ENCODE results near the gene MRPL17. TPM values are rescaled to one million over a fixed set of nuclear protein-coding genes. Genes with fewer than 3 reads are reported as not detected.

MRPL17 gene
- total RNA-seq, 1 experiment from 2014 or later = 78.1 TPM

- Histone ChIP-seq H3K9me3 (ENCODE audit: low read length) (no peaks in the 10 kb centered on the region), H4K20me1 (ENCODE audit: low read length) (no peaks in the 10 kb centered on the region), H3K27me3 (ENCODE audit: low read length) (peaks cover 48% of the 10 kb centered on the region), H3F3A (ENCODE audit: low read length, unreplicated experiment) (no peaks in the 10 kb centered on the region), H3K4me1 (ENCODE audit: insufficient read depth, low read length) (no peaks in the 10 kb centered on the region; the same call in 1 of the 2 replicates), H3K9me2 (replicated peaks; ENCODE audit: low read length) (no peaks in the 10 kb centered on the region), H3K79me2 (ENCODE audit: low read length) (no peaks in the 10 kb centered on the region), H2AFZ (ENCODE audit: low read length) (no peak within 1 kb of the TSS), H3K27ac (ENCODE audit: low read length) (no peak within 1 kb of the TSS), H3K36me3 (ENCODE audit: low read depth, low read length) (no peaks in the 10 kb centered on the region), H3K4me3 (ENCODE audit: low read length) (no peak within 1 kb of the TSS), H3K9ac (ENCODE audit: low read length) (no peak within 1 kb of the TSS), H3K4me2 (ENCODE audit: low read length) (no peak within 1 kb of the TSS)
- DNase-seq (no peak), ATAC-seq (no peak)
- no peak for TF ChIP-seq CTCF (conservative IDR thresholded peaks at IDR 0.05; ENCODE audit: low read depth, low read length)
- TF ChIP-seq EZH2phosphoT487 (IDR thresholded peaks at IDR 0.05; ENCODE audit: borderline replicate concordance, low read length) = no peak
- TF ChIP-seq EZH2 (IDR thresholded peaks at IDR 0.05; ENCODE audit: low read length, unreplicated experiment) = no peak
- intact Hi-C loops (cut with micrococcal nuclease) = no loop called here
- POLR2A ChIA-PET (ENCODE audit: unreplicated experiment) = no interaction called here
- CTCF ChIA-PET = no interaction called here
- no TSS peak for BruUV-seq (replicated peaks)
These were observed 27.2 kb downstream of the MRPL17 start, which contains the start of gene DCHS1 for GRCh38 chr11:6655790-6656583. TSS of gene DCHS1 (minus strand) at chr11:6655809. CDS start at chr11:6641613, 14,196 bp downstream.

GRCh38 chr11:6655020-6655789, 27.9 kb downstream of the MRPL17 start:
- H3K4me3 ChIP-seq (ENCODE audit: low read length) = no peak overlapping the region
- H3K9me3 ChIP-seq (ENCODE audit: low read length) = no peaks in the 10 kb centered on the region
- no peaks in the 10 kb centered on the region for H3K9me2 ChIP-seq (replicated peaks; ENCODE audit: low read length)
- no peaks in the 10 kb centered on the region; the same call in 1 of the 2 replicates for H3K4me1 ChIP-seq (ENCODE audit: insufficient read depth, low read length)
- no peak overlapping the region for H3K9ac ChIP-seq (ENCODE audit: low read length)
- no peak for DNase-seq
- no peak for ATAC-seq
- intact Hi-C loops (cut with micrococcal nuclease) = no loop called here
- no peaks in the 10 kb centered on the region for H3F3A ChIP-seq (ENCODE audit: low read length, unreplicated experiment)
- H2AFZ ChIP-seq (ENCODE audit: low read length) = no peak overlapping the region
- H3K27ac ChIP-seq (ENCODE audit: low read length) = no peak overlapping the region
- POLR2A ChIA-PET (ENCODE audit: unreplicated experiment) = no interaction called here
- CTCF ChIA-PET = no interaction called here
- no peaks in the 10 kb centered on the region for H3K79me2 ChIP-seq (ENCODE audit: low read length)
- no TSS peak for BruUV-seq (replicated peaks)
- TF ChIP-seq EZH2phosphoT487 (IDR thresholded peaks at IDR 0.05; ENCODE audit: borderline replicate concordance, low read length) (no peak), CTCF (conservative IDR thresholded peaks at IDR 0.05; ENCODE audit: low read depth, low read length) (no peak), EZH2 (IDR thresholded peaks at IDR 0.05; ENCODE audit: low read length, unreplicated experiment) (no peak)
- no peaks in the 10 kb centered on the region for H3K36me3 ChIP-seq (ENCODE audit: low read depth, low read length)
- H3K4me2 ChIP-seq (ENCODE audit: low read length) = no peak overlapping the region
- H4K20me1 ChIP-seq (ENCODE audit: low read length) = no peaks in the 10 kb centered on the region
- H3K27me3 ChIP-seq (ENCODE audit: low read length) = peaks cover 49% of the 10 kb centered on the region
